ENCODE measurements around the gene CUEDC1.

Gene CUEDC1

GRCh38 chr17:57955183-57955931 lies at the start of gene CUEDC1:
TSS of gene CUEDC1 (minus strand) at chr17:57955412. CDS start at chr17:57885564, 69,848 bp downstream.
- H3K4me1 Mint-ChIP-seq = peaks cover 33% of the 10 kb centered on the region

GRCh38 chr17:58004060-58004459 lies 48.8 kb upstream of the CUEDC1 start:
- CTCF ChIA-PET = interaction anchor here (1.0 kb wide), 1 partner anchor 18 kb away, joined by 3 read pairs; no protein-coding TSS in a partner anchor
- peak overlapping the region; percentile 43 for H3K4me3 Mint-ChIP-seq
- no peaks in the 10 kb centered on the region for H3K27me3 Mint-ChIP-seq
- no peak overlapping the region for H3K27ac Mint-ChIP-seq
- peaks cover 70% of the 10 kb centered on the region for H3K4me1 Mint-ChIP-seq
- H3K9me3 Mint-ChIP-seq = no peaks in the 10 kb centered on the region
- peaks cover 57% of the 10 kb centered on the region for H3K36me3 Mint-ChIP-seq
- no peak for DNase-seq

More at GRCh38 chr17:57955183-57955931, at the start of gene CUEDC1:
- no peaks in the 10 kb centered on the region for H3K9me3 Mint-ChIP-seq
- peaks cover 80% of the 10 kb centered on the region for H3K27me3 Mint-ChIP-seq
- no peak within 1 kb of the TSS for H3K27ac Mint-ChIP-seq
- H3K36me3 Mint-ChIP-seq = no peaks in the 10 kb centered on the region
- H3K4me3 Mint-ChIP-seq = peak within 1 kb of the TSS; percentile 53
- CTCF ChIA-PET = interaction anchor here (1.1 to 4.1 kb wide), 5 partner anchors 15 to 97 kb away, joined by 3 to 18 read pairs (median 3); no protein-coding TSS in a partner anchor
- peak; percentile 75 for DNase-seq

- H3K4me3 Mint-ChIP-seq = peak overlapping the region; percentile 2
- H3K36me3 Mint-ChIP-seq = peaks cover 62% of the 10 kb centered on the region
- no peaks in the 10 kb centered on the region for H3K9me3 Mint-ChIP-seq
- H3K4me1 Mint-ChIP-seq = peaks cover 59% of the 10 kb centered on the region
- H3K27ac Mint-ChIP-seq = peak overlapping the region; percentile 8
- no peak for DNase-seq
- CTCF ChIA-PET = interaction anchor here (1.0 to 10.9 kb wide), 4 partner anchors 13 to 148 kb away, joined by 3 to 207 read pairs (median 10); partner anchors contain the start of gene MRPS23
- H3K27me3 Mint-ChIP-seq = no peaks in the 10 kb centered on the region
Observed at GRCh38 chr17:58002973-58003372, 47.8 kb upstream of the CUEDC1 start.

GRCh38 chr17:58002154-58002948 lies 47.1 kb upstream of the CUEDC1 start:
- H3K27me3 Mint-ChIP-seq = no peaks in the 10 kb centered on the region
- H3K4me3 Mint-ChIP-seq = peak overlapping the region; percentile 2
- peaks cover 61% of the 10 kb centered on the region for H3K36me3 Mint-ChIP-seq
- H3K27ac Mint-ChIP-seq = peak overlapping the region; percentile 8
- DNase-seq = no peak
- CTCF ChIA-PET = interaction anchor here (1.5 to 10.9 kb wide), 4 partner anchors 12 to 147 kb away, joined by 4 to 207 read pairs (median 10); partner anchors contain the start of gene MRPS23
- peaks cover 56% of the 10 kb centered on the region for H3K4me1 Mint-ChIP-seq
- no peaks in the 10 kb centered on the region for H3K9me3 Mint-ChIP-seq

- Mint-ChIP-seq H3K9me3 (no peaks in the 10 kb centered on the region), H3K36me3 (peaks cover 63% of the 10 kb centered on the region), H3K27me3 (no peaks in the 10 kb centered on the region), H3K4me1 (peaks cover 62% of the 10 kb centered on the region), H3K27ac (no peak overlapping the region), H3K4me3 (no peak overlapping the region)
- CTCF ChIA-PET = interaction anchor here (1.2 to 10.9 kb wide), 5 partner anchors 12 to 168 kb away, joined by 3 to 207 read pairs (median 7); partner anchors contain the start of gene MRPS23
- no peak for DNase-seq
Observed at GRCh38 chr17:58001461-58002124, 46.4 kb upstream of the CUEDC1 start.

GRCh38 chr17:57999496-58000017 lies 44.3 kb upstream of the CUEDC1 start:
- Mint-ChIP-seq H3K4me1 (peaks cover 62% of the 10 kb centered on the region), H3K9me3 (no peaks in the 10 kb centered on the region), H3K4me3 (no peak overlapping the region), H3K36me3 (peaks cover 46% of the 10 kb centered on the region), H3K27ac (no peak overlapping the region), H3K27me3 (no peaks in the 10 kb centered on the region)
- CTCF ChIA-PET = interaction anchor here (0.5 to 10.9 kb wide), 34 partner anchors 8 to 906 kb away, joined by 3 to 207 read pairs (median 4); partner anchors contain the start of genes MRPS23 and VEZF1
- no peak for DNase-seq

GRCh38 chr17:57999010-57999495 lies 43.8 kb upstream of the CUEDC1 start:
- peaks cover 63% of the 10 kb centered on the region for H3K4me1 Mint-ChIP-seq
- H3K9me3 Mint-ChIP-seq = no peaks in the 10 kb centered on the region
- no peak overlapping the region for H3K27ac Mint-ChIP-seq
- H3K36me3 Mint-ChIP-seq = peaks cover 46% of the 10 kb centered on the region
- H3K4me3 Mint-ChIP-seq = no peak overlapping the region
- CTCF ChIA-PET = interaction anchor here (0.7 to 10.9 kb wide), 30 partner anchors 10 to 906 kb away, joined by 3 to 207 read pairs (median 4); partner anchors contain the start of genes MRPS23 and VEZF1
- no peaks in the 10 kb centered on the region for H3K27me3 Mint-ChIP-seq
- no peak for DNase-seq

GRCh38 chr17:57997085-57997809 lies 42.0 kb upstream of the CUEDC1 start:
- Mint-ChIP-seq H3K27ac (no peak overlapping the region), H3K9me3 (no peaks in the 10 kb centered on the region), H3K27me3 (no peaks in the 10 kb centered on the region), H3K36me3 (peaks cover 31% of the 10 kb centered on the region), H3K4me3 (no peak overlapping the region), H3K4me1 (peaks cover 59% of the 10 kb centered on the region)
- CTCF ChIA-PET = interaction anchor here (1.1 to 10.9 kb wide), 7 partner anchors 9 to 142 kb away, joined by 3 to 207 read pairs (median 4); partner anchors contain the start of genes MRPS23 and SRSF1
- no peak for DNase-seq

- CTCF ChIA-PET = interaction anchor here (0.7 to 10.9 kb wide), 10 partner anchors 12 to 140 kb away, joined by 3 to 207 read pairs (median 3); partner anchors contain the start of genes MRPS23 and SRSF1
- peak; percentile 67 for DNase-seq
- peaks cover 48% of the 10 kb centered on the region for H3K4me1 Mint-ChIP-seq
- no peaks in the 10 kb centered on the region for H3K9me3 Mint-ChIP-seq
- H3K27me3 Mint-ChIP-seq = no peaks in the 10 kb centered on the region
- no peak overlapping the region for H3K27ac Mint-ChIP-seq
- H3K4me3 Mint-ChIP-seq = no peak overlapping the region
- H3K36me3 Mint-ChIP-seq = peaks cover 26% of the 10 kb centered on the region
Observed at GRCh38 chr17:57995076-57995956, 40.1 kb upstream of the CUEDC1 start.

- H3K36me3 Mint-ChIP-seq = peaks cover 22% of the 10 kb centered on the region
- H3K27me3 Mint-ChIP-seq = no peaks in the 10 kb centered on the region
- no peak overlapping the region for H3K4me3 Mint-ChIP-seq
- CTCF ChIA-PET = interaction anchor here (0.9 to 10.9 kb wide), 9 partner anchors 13 to 140 kb away, joined by 3 to 207 read pairs (median 3); partner anchors contain the start of genes MRPS23 and SRSF1
- H3K27ac Mint-ChIP-seq = no peak overlapping the region
- peaks cover 50% of the 10 kb centered on the region for H3K4me1 Mint-ChIP-seq
- no peaks in the 10 kb centered on the region for H3K9me3 Mint-ChIP-seq
- DNase-seq = no peak
Observed at GRCh38 chr17:57994436-57994835, 39.2 kb upstream of the CUEDC1 start.

- Mint-ChIP-seq H3K36me3 (peaks cover 23% of the 10 kb centered on the region), H3K4me1 (peaks cover 53% of the 10 kb centered on the region), H3K27ac (no peak overlapping the region), H3K4me3 (no peak overlapping the region), H3K9me3 (no peaks in the 10 kb centered on the region), H3K27me3 (peaks cover 1% of the 10 kb centered on the region)
- CTCF ChIA-PET = interaction anchor here (0.9 to 10.9 kb wide), 6 partner anchors 14 to 139 kb away, joined by 3 to 207 read pairs (median 5); partner anchors contain the start of genes MRPS23 and SRSF1
- no peak for DNase-seq
Observed at GRCh38 chr17:57993471-57994365, 38.5 kb upstream of the CUEDC1 start.

Measured in activated naive CD4-positive, alpha-beta T cell treated with anti-CD3 and anti-CD28 coated beads, Interleukin-2, amount 10 ng/mL, durations not matched to agents 7 days and 5 days (primary cell).